ENCODE results near the gene HOMER2. TPM values are rescaled to one million over a fixed set of nuclear protein-coding genes. Genes with fewer than 3 reads are reported as not detected.

The HOMER2 gene
- total and polyA plus RNA-seq, 2 of the 13 experiments (the other 11 are each of a cell fraction or from before 2014, with no cell fraction given): 12.9 to 14.1 TPM

DNA sequence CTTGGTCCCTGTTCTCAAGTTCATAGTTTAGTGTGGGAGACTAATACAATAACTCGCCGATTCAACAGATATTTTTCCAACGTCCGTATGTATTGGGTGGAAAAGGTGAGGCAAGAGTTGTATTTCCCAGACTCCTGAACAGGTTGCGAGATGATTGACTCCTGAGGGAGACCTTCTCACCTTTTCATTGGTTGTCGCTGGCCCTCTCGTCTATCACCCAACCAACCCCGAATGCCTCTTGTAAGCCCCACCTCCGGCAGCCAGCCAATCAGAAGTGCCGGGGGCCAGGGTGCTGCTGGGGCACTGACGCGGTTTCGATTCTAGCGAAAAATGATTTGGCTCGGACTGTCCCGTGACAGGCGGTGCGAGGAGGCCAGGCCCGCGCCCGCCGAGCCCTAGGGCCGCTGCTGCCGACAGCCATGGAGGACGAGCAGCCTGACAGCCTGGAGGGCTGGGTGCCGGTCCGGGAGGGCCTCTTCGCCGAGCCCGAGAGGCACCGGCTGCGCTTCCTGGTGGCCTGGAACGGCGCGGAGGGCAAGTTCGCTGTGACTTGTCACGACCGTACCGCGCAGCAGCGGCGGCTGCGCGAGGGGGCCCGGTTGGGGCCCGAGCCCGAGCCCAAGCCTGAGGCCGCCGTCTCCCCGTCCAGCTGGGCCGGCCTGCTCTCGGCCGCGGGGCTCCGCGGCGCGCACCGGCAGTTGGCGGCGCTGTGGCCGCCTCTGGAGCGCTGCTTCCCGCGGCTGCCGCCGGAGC is 143.0 kb downstream of the HOMER2 start, which contains the start of gene WHAMM (continued):
- TF ChIP-seq, protein P1, sequence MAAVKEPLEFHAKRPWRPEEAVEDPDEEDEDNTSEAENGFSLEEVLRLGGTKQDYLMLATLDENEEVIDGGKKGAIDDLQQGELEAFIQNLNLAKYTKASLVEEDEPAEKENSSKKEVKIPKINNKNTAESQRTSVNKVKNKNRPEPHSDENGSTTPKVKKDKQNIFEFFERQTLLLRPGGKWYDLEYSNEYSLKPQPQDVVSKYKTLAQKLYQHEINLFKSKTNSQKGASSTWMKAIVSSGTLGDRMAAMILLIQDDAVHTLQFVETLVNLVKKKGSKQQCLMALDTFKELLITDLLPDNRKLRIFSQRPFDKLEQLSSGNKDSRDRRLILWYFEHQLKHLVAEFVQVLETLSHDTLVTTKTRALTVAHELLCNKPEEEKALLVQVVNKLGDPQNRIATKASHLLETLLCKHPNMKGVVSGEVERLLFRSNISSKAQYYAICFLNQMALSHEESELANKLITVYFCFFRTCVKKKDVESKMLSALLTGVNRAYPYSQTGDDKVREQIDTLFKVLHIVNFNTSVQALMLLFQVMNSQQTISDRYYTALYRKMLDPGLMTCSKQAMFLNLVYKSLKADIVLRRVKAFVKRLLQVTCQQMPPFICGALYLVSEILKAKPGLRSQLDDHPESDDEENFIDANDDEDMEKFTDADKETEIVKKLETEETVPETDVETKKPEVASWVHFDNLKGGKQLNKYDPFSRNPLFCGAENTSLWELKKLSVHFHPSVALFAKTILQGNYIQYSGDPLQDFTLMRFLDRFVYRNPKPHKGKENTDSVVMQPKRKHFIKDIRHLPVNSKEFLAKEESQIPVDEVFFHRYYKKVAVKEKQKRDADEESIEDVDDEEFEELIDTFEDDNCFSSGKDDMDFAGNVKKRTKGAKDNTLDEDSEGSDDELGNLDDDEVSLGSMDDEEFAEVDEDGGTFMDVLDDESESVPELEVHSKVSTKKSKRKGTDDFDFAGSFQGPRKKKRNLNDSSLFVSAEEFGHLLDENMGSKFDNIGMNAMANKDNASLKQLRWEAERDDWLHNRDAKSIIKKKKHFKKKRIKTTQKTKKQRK (IDR thresholded peaks at IDR 0.05; ENCODE audit: low read length): no peak
- TF ChIP-seq KLF15 (CRISPR knock-in tag; IDR thresholded peaks at IDR 0.05; ENCODE audit: borderline replicate concordance): no peak
- TF ChIP-seq, protein P2, sequence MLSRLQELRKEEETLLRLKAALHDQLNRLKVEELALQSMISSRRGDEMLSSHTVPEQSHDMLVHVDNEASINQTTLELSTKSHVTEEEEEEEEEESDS (CRISPR knock-in tag; IDR thresholded peaks at IDR 0.05; ENCODE audit: borderline replicate concordance): no peak
- TF ChIP-seq TBL1XR1 (IDR thresholded peaks at IDR 0.05; ENCODE audit: borderline replicate concordance, low read length, partially characterized antibody): no peak
- TF ChIP-seq ZNF589 (CRISPR knock-in tag; conservative IDR thresholded peaks at IDR 0.05): no peak
- no peak for TF ChIP-seq ZFAT (CRISPR knock-in tag; conservative IDR thresholded peaks at IDR 0.05)
- no peak for TF ChIP-seq ZNF670 (CRISPR knock-in tag; IDR thresholded peaks at IDR 0.05; ENCODE audit: borderline replicate concordance)
- no peak for TF ChIP-seq ZNF746 (CRISPR knock-in tag; IDR thresholded peaks at IDR 0.05)
- TF ChIP-seq, protein P3, sequence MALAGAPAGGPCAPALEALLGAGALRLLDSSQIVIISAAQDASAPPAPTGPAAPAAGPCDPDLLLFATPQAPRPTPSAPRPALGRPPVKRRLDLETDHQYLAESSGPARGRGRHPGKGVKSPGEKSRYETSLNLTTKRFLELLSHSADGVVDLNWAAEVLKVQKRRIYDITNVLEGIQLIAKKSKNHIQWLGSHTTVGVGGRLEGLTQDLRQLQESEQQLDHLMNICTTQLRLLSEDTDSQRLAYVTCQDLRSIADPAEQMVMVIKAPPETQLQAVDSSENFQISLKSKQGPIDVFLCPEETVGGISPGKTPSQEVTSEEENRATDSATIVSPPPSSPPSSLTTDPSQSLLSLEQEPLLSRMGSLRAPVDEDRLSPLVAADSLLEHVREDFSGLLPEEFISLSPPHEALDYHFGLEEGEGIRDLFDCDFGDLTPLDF (CRISPR knock-in tag; IDR thresholded peaks at IDR 0.05): no peak; the same call in 1 of the 2 replicates
- 0 out of 2 replicates have a peak, but pooled peaks have one; percentile 19 for TF ChIP-seq ARNTL (CRISPR knock-in tag; IDR thresholded peaks at IDR 0.05)
- TF ChIP-seq ZNF644 (CRISPR knock-in tag; IDR thresholded peaks at IDR 0.05; ENCODE audit: low read depth): no peak
- TF ChIP-seq, protein P4, sequence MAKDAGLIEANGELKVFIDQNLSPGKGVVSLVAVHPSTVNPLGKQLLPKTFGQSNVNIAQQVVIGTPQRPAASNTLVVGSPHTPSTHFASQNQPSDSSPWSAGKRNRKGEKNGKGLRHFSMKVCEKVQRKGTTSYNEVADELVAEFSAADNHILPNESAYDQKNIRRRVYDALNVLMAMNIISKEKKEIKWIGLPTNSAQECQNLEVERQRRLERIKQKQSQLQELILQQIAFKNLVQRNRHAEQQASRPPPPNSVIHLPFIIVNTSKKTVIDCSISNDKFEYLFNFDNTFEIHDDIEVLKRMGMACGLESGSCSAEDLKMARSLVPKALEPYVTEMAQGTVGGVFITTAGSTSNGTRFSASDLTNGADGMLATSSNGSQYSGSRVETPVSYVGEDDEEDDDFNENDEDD (CRISPR knock-in tag; IDR thresholded peaks at IDR 0.05; ENCODE audit: borderline replicate concordance): peak; percentile 49; the same call in 1 of the 2 replicates
- no peak for TF ChIP-seq U2AF2 (IDR thresholded peaks at IDR 0.05; ENCODE audit: low read depth, low read length)
- TF ChIP-seq ZNF558 (CRISPR knock-in tag; IDR thresholded peaks at IDR 0.05; ENCODE audit: borderline replicate concordance): no peak; the same call in 1 of the 2 replicates
- TF ChIP-seq ZSCAN20 (CRISPR knock-in tag; IDR thresholded peaks at IDR 0.05; ENCODE audit: borderline replicate concordance): peak; percentile 63; the same call in 1 of the 2 replicates
- 0 out of 2 replicates have a peak, but pooled peaks have one; percentile 39 for TF ChIP-seq ZNF510 (CRISPR knock-in tag; IDR thresholded peaks at IDR 0.05; ENCODE audit: low read depth)
- no peak for TF ChIP-seq JUNB (CRISPR knock-in tag; IDR thresholded peaks at IDR 0.05; ENCODE audit: borderline replicate concordance)
- TF ChIP-seq, protein P5, sequence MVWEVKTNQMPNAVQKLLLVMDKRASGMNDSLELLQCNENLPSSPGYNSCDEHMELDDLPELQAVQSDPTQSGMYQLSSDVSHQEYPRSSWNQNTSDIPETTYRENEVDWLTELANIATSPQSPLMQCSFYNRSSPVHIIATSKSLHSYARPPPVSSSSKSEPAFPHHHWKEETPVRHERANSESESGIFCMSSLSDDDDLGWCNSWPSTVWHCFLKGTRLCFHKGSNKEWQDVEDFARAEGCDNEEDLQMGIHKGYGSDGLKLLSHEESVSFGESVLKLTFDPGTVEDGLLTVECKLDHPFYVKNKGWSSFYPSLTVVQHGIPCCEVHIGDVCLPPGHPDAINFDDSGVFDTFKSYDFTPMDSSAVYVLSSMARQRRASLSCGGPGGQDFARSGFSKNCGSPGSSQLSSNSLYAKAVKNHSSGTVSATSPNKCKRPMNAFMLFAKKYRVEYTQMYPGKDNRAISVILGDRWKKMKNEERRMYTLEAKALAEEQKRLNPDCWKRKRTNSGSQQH (CRISPR knock-in tag; IDR thresholded peaks at IDR 0.05; ENCODE audit: low read depth): no peak; the same call in 1 of the 2 replicates
- no peak for TF ChIP-seq U2AF1 (optimal IDR thresholded peaks at IDR 0.05; ENCODE audit: low read depth, low read length)
- TF ChIP-seq HHEX (CRISPR knock-in tag; IDR thresholded peaks at IDR 0.05): no peak
- no peak for TF ChIP-seq DNMT3B (CRISPR knock-in tag; conservative IDR thresholded peaks at IDR 0.05)
- TF ChIP-seq, protein P6, sequence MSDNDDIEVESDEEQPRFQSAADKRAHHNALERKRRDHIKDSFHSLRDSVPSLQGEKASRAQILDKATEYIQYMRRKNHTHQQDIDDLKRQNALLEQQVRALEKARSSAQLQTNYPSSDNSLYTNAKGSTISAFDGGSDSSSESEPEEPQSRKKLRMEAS (IDR thresholded peaks at IDR 0.05): no peak
- no peak for TF ChIP-seq ZBTB42 (CRISPR knock-in tag; IDR thresholded peaks at IDR 0.05)
